IMR-90 (cell line): Measurements from ENCODE around the gene HMOX1. TPM values are rescaled to one million over a fixed set of nuclear protein-coding genes. Genes with fewer than 3 reads are reported as not detected.

Experiments used
- ATAC-seq: fragments of 200-7000 bp; cut with Tn5 transposase; 2 replicates; pipeline ENCODE4 v1.9.1; 2020; ENCODE audit warnings: low read depth, mild to moderate bottlenecking, moderate library complexity
- BruUV-seq: library from RNA; stranded (reverse); fragments of 400-500 nt; replicated peaks from 2 replicates; lab custom pipeline; 2021; lab: Mats Ljungman, UMichigan
- CTCF ChIA-PET: fragments of 300-600 bp; formaldehyde crosslinking; extraction: SDS; loops from one replicate; lab custom pipeline; 2021; ENCODE audit warnings: antibody characterized with exemption; lab: Yijun Ruan, JAX
- POLR2A ChIA-PET: fragments of 300-600 bp; sonication (Branson Sonifier 250); formaldehyde crosslinking; loops from one replicate; lab custom pipeline; 2022; ENCODE audit warnings: antibody characterized with exemption; ENCODE audit not compliant: unreplicated experiment; lab: Charles Lee
- DNase-seq: peaks from one replicate; pipeline ENCODE4 v3.0.0; 2013
- H2AFZ ChIP-seq: replicated peaks from 2 replicates; pipeline ENCODE3; 2013; ENCODE audit warnings: low read length, mild to moderate bottlenecking; ENCODE audit not compliant: poor library complexity
- H2AK5ac ChIP-seq: 2 replicates; pipeline ENCODE4 v1.6.1; 2013; ENCODE audit warnings: low read depth, low read length, inconsistent platforms
- H2AK9ac ChIP-seq: replicated peaks from 2 replicates; pipeline ENCODE3; 2013; ENCODE audit warnings: mild to moderate bottlenecking, low read depth, low read length, moderate library complexity; ENCODE audit not compliant: poor library complexity
- H2BK120ac ChIP-seq: 2 replicates; pipeline ENCODE4 v1.6.1; 2013; ENCODE audit warnings: low read depth, low read length, inconsistent platforms
- H2BK15ac ChIP-seq: 3 replicates; pipeline ENCODE4 v1.6.1; 2013; ENCODE audit warnings: low read depth, low read length, inconsistent platforms
- H2BK20ac ChIP-seq: 2 replicates; pipeline ENCODE4 v1.6.1; 2013; ENCODE audit warnings: low read depth, mild to moderate bottlenecking, inconsistent platforms, low read length, moderate library complexity
- H2BK5ac ChIP-seq: 2 replicates; pipeline ENCODE4 v1.6.1; 2013; ENCODE audit warnings: mild to moderate bottlenecking, low read depth, low read length, inconsistent platforms; ENCODE audit not compliant: poor library complexity, severe bottlenecking
- H3K14ac ChIP-seq: replicated peaks from 2 replicates; pipeline ENCODE4 v1.6.1; 2013; ENCODE audit warnings: low read depth, low read length, inconsistent platforms
- H3K18ac ChIP-seq: 2 replicates; pipeline ENCODE4 v1.6.1; 2013; ENCODE audit warnings: low read depth, low read length, control low read depth
- H3K23ac ChIP-seq: 2 replicates; pipeline ENCODE4 v1.6.1; 2013; ENCODE audit warnings: low read depth, low read length, inconsistent platforms
- H3K27ac ChIP-seq: 2 replicates; pipeline ENCODE4 v1.5.1; 2013; ENCODE audit warnings: mild to moderate bottlenecking, control low read depth, low read length; ENCODE audit not compliant: insufficient read depth
- H3K27me3 ChIP-seq: 2 replicates; pipeline ENCODE4 v1.6.1; 2013; ENCODE audit warnings: low read length; ENCODE audit not compliant: control insufficient read depth, insufficient read depth
- H3K36me3 ChIP-seq: 2 replicates; pipeline ENCODE4 v1.6.1; 2013; ENCODE audit warnings: low read length, mixed read lengths; ENCODE audit not compliant: control insufficient read depth, insufficient read depth
- H3K4ac ChIP-seq: 2 replicates; pipeline ENCODE4 v1.6.1; 2013; ENCODE audit warnings: low read depth, low read length, inconsistent platforms
- H3K4me1 ChIP-seq: 2 replicates; pipeline ENCODE4 v1.6.1; 2013; ENCODE audit warnings: low read length, mixed read lengths; ENCODE audit not compliant: control insufficient read depth, insufficient read depth
- H3K4me2 ChIP-seq: 2 replicates; pipeline ENCODE4 v1.6.1; 2013; ENCODE audit warnings: low read depth, mild to moderate bottlenecking, control low read depth, low read length, moderate library complexity
- H3K4me3 ChIP-seq: 2 replicates; pipeline ENCODE4 v1.5.1; 2013; ENCODE audit warnings: low read depth, mild to moderate bottlenecking, control low read depth, low read length, moderate library complexity; ENCODE audit not compliant: insufficient read depth
- H3K56ac ChIP-seq: 2 replicates; pipeline ENCODE4 v1.6.1; 2013; ENCODE audit warnings: low read length, inconsistent platforms; ENCODE audit not compliant: insufficient read depth; ENCODE audit errors: extremely low read depth
- H3K79me1 ChIP-seq, 2 experiments: 2 replicates each; pipeline ENCODE4 v1.6.1; 2013; ENCODE audit warnings: low read length in 2 of 2, inconsistent platforms in 1 of 2, low read depth in 1 of 2
- H3K9ac ChIP-seq: 2 replicates; pipeline ENCODE4 v1.6.1; 2013; ENCODE audit warnings: low read depth, low read length, control low read depth
- H3K9me1 ChIP-seq: 2 replicates; pipeline ENCODE4 v1.6.1; 2013; ENCODE audit warnings: low read length, inconsistent platforms; ENCODE audit not compliant: insufficient read depth
- H3K9me3 ChIP-seq: 2 replicates; pipeline ENCODE4 v1.6.1; 2013; ENCODE audit warnings: low read length; ENCODE audit not compliant: control insufficient read depth, insufficient read depth
- H4K20me1 ChIP-seq: 2 replicates; pipeline ENCODE4 v1.6.1; 2013; ENCODE audit warnings: low read length, inconsistent platforms; ENCODE audit not compliant: insufficient read depth
- H4K5ac ChIP-seq: 2 replicates; pipeline ENCODE4 v1.6.1; 2013; ENCODE audit warnings: mild to moderate bottlenecking, low read depth, low read length, control low read depth
- H4K8ac ChIP-seq, 2 experiments: 2 replicates each; pipeline ENCODE4 v1.6.1; 2013; ENCODE audit warnings: low read depth in 2 of 2, low read length in 2 of 2, control low read depth in 1 of 2, inconsistent platforms in 1 of 2
- H4K91ac ChIP-seq: 2 replicates; pipeline ENCODE4 v1.6.1; 2013; ENCODE audit warnings: low read depth, low read length, inconsistent platforms; ENCODE audit not compliant: insufficient read depth
- BHLHE40 ChIP-seq: fragments of 150-350 bp; IDR thresholded peaks from 2 replicates; pipeline ENCODE4 v1.6.1; 2016; ENCODE audit warnings: mild to moderate bottlenecking, low read depth, low read length
- FOS ChIP-seq: fragments of 150-350 bp; IDR thresholded peaks from 2 replicates; pipeline ENCODE4 v1.6.1; 2016; ENCODE audit warnings: low read depth, low read length
- MAFK ChIP-seq: IDR thresholded peaks from 2 replicates; pipeline ENCODE4 v1.6.1; 2012; ENCODE audit warnings: low read depth, low read length, improper control_type of control experiment
- MAZ ChIP-seq: IDR thresholded peaks from 2 replicates; pipeline ENCODE4 v1.6.1; 2012; ENCODE audit warnings: low read depth, mild to moderate bottlenecking, low read length, improper control_type of control experiment, moderate library complexity, borderline replicate concordance
- MXI1 ChIP-seq: IDR thresholded peaks from 2 replicates; pipeline ENCODE4 v1.6.1; 2012; ENCODE audit warnings: low read depth, mild to moderate bottlenecking, low read length, moderate library complexity, borderline replicate concordance
- POLR2A ChIP-seq: IDR thresholded peaks from 2 replicates; pipeline ENCODE4 v1.6.1; 2012; ENCODE audit warnings: mild to moderate bottlenecking, low read depth, low read length
- RAD21 ChIP-seq: IDR thresholded peaks from 2 replicates; pipeline ENCODE4 v1.6.1; 2012; ENCODE audit warnings: low read length, improper control_type of control experiment
- RFX5 ChIP-seq: IDR thresholded peaks from 2 replicates; pipeline ENCODE4 v1.8.0; 2012; ENCODE audit warnings: low read depth, mild to moderate bottlenecking, low read length, moderate library complexity
- SMC3 ChIP-seq: fragments of 150-350 bp; IDR thresholded peaks from 2 replicates; pipeline ENCODE4 v1.6.1; 2016; ENCODE audit warnings: low read depth, mild to moderate bottlenecking, antibody characterized with exemption, low read length, moderate library complexity
- WGBS, 2 experiments: methylation state at CpG; one replicate each; pipeline versions ENCODE4 v1.1.5 to v1.1.7; 2013; ENCODE audit warnings: missing lambda C conversion rate in 2 of 2; ENCODE audit not compliant: insufficient read length in 1 of 2; ENCODE audit errors: extremely low coverage in 2 of 2; 5-methylcytosine and 5-hydroxymethylcytosine counted together
- dilution Hi-C: fragments of 300-500 bp; cut with HindIII; formaldehyde crosslinking; loops from one replicate; pipeline ENCODE4 v1.14.3; 2018; ENCODE audit warnings: low sequenced_read_pairs; ENCODE audit not compliant: unreplicated experiment
- in situ Hi-C: fragments of 300-500 bp; cut with MboI; formaldehyde crosslinking; loops from 3 replicates; pipeline ENCODE4 v1.14.3; 2019; ENCODE audit warnings: low sequenced_read_pairs, inconsistent platforms, mixed read lengths
- intact Hi-C: fragments of 100-400 bp; cut with micrococcal nuclease; formaldehyde crosslinking; loops from 2 replicates; pipeline ENCODE4 v1.10.0; 2022
- polyA plus RNA-seq, 3 experiments: library from polyadenylated mRNA; depleted of rRNA; stranded (reverse); fragments of >200 nt; gene quantifications; 2 replicates each; pipeline ENCODE4 v1.2.3, GENCODE V29; 2012; ENCODE audit warnings: low replicate concordance in 1 of 3
- total RNA-seq: library from RNA; depleted of rRNA; stranded (reverse); fragments of >200 nt; gene quantifications from 2 replicates; pipeline ENCODE4 v1.2.3, GENCODE V29; 2012
- TF ChIP-seq, protein P1 (sequence below): conservative IDR thresholded peaks from 2 replicates; pipeline ENCODE4 v1.5.1; 2012; ENCODE audit warnings: mild to moderate bottlenecking, low read depth, low read length, improper control_type of control experiment

Gene HMOX1
- total and polyA plus RNA-seq, 2 of the 4 experiments (the other 2 are of a cell fraction) = 23.1 to 50.5 TPM

DNA sequence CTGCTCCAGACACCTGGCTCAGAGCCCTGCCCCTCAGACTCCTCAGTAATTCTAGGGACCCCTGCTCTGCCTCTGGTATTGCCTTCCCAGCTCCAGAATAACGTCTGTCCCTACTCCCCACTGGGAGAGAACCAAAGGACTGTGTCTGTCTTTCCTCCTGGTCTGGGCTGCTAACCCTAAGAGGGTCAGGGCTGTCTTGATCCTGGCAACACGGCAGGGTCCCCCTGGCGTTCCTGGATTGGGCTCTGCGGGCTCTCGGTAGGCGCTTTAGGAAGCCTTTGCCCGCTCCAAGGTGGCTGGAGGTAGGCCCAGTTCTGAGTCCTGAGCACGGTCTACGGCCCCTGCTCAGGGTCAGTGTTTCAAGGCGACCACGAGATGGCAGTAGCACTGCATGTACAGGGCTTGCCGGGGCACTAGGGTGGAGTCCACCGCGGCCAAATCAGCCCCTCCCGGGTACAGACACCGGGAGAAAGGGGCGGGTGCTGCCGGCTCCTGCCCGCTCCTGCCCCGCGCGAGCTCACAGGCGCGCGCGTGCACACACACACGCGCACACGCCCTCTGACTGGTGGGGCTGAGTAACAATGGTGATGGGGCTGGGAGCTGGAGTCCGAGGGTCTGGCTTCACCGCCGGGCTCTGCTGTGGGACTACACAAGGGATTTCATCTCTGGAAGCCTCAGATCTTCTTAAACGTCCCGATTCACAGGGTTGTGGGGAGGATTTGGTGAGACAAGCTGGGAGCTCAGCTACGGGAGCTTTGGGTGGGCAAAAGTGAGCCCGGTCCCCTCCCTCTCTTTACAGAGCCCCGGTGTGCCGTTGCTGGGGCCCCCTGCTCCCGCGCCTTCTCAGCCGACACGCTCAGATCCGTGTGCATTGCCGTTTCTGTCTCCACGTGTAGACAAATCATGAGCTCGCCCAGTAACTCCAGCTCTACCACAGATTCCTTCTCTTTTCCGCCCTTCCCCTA is 30.1 kb upstream of the HMOX1 start:
- H4K8ac ChIP-seq = peak overlapping the region; percentile 18 to 67; a peak in 2 of 4 replicates
- H3K4ac ChIP-seq = peak overlapping the region; percentile 54
- DNase-seq (peak; percentile 89), ATAC-seq (peak; percentile 94)
- ChIA-PET POLR2A (interaction anchor here (0.6 kb wide), 1 partner anchor 15 kb away, joined by 3 read pairs; no protein-coding TSS in a partner anchor), CTCF (interaction anchor here (0.6 to 1.4 kb wide), 7 partner anchors 26 to 945 kb away, joined by 3 to 7 read pairs (median 5); partner anchors contain the start of gene HMOX1)
- H2BK120ac ChIP-seq = peak overlapping the region; percentile 21; the same call in 1 of the 2 replicates
- peak overlapping the region; percentile 39; the same call in 1 of the 2 replicates for H3K18ac ChIP-seq
- peak overlapping the region; percentile 43 for H3K4me3 ChIP-seq
- no peaks in the 10 kb centered on the region for H4K20me1 ChIP-seq
- 3% methylated on average over 37 of the region's 47 CpGs; no CpG with 5 or more reads in 1 of the 2 experiments for WGBS, 2 experiments
- TF ChIP-seq FOS = no peak
- peak; percentile 62 for TF ChIP-seq BHLHE40
- TF ChIP-seq MXI1 = peak; percentile 73; the same call in 1 of the 2 replicates
- TF ChIP-seq, protein P1, sequence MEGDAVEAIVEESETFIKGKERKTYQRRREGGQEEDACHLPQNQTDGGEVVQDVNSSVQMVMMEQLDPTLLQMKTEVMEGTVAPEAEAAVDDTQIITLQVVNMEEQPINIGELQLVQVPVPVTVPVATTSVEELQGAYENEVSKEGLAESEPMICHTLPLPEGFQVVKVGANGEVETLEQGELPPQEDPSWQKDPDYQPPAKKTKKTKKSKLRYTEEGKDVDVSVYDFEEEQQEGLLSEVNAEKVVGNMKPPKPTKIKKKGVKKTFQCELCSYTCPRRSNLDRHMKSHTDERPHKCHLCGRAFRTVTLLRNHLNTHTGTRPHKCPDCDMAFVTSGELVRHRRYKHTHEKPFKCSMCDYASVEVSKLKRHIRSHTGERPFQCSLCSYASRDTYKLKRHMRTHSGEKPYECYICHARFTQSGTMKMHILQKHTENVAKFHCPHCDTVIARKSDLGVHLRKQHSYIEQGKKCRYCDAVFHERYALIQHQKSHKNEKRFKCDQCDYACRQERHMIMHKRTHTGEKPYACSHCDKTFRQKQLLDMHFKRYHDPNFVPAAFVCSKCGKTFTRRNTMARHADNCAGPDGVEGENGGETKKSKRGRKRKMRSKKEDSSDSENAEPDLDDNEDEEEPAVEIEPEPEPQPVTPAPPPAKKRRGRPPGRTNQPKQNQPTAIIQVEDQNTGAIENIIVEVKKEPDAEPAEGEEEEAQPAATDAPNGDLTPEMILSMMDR = peak; percentile 95
- no peak for TF ChIP-seq RFX5
- TF ChIP-seq MAZ = peak; percentile 93
- TF ChIP-seq POLR2A = peak; percentile 60; the same call in 1 of the 2 replicates
- peak; percentile 95 for TF ChIP-seq RAD21
- peak; percentile 89 for TF ChIP-seq SMC3
- TF ChIP-seq MAFK = no peak
- H3K9me3 ChIP-seq = no peaks in the 10 kb centered on the region
- H2BK5ac ChIP-seq = peak overlapping the region; percentile 4
- no TSS peak for BruUV-seq
- H2AK9ac ChIP-seq = peak overlapping the region; percentile 87
- H3K9me1 ChIP-seq = peaks cover 2% of the 10 kb centered on the region; the same call in 1 of the 2 replicates
- dilution Hi-C loops (no loop called here), intact Hi-C loops (loop anchor here (1.0 to 5.0 kb wide), 6 partner anchors 30 to 776 kb away; partner anchors contain the start of gene HMOX1), in situ Hi-C loops (loop anchor here (5.0 to 10.0 kb wide), 2 partner anchors 236 to 774 kb away; no protein-coding TSS in a partner anchor)
- H3K56ac ChIP-seq = peak overlapping the region; percentile 68
- H3K79me1 ChIP-seq = no peaks in the 10 kb centered on the region
- no peaks in the 10 kb centered on the region for H3K27me3 ChIP-seq
- peak overlapping the region; percentile 88 for H2AFZ ChIP-seq
- H3K14ac ChIP-seq = peak overlapping the region; percentile 80
- H4K5ac ChIP-seq = peak overlapping the region; percentile 13
- peak overlapping the region; percentile 32; the same call in 1 of the 2 replicates for H3K23ac ChIP-seq
- peak overlapping the region; percentile 3; the same call in 1 of the 3 replicates for H2BK15ac ChIP-seq
- H4K91ac ChIP-seq = peak overlapping the region; percentile 62
- H3K36me3 ChIP-seq = peaks cover 8% of the 10 kb centered on the region; the same call in 1 of the 2 replicates
- peak overlapping the region; percentile 66 for H3K9ac ChIP-seq
- H3K4me2 ChIP-seq = peak overlapping the region; percentile 75
- H2AK5ac ChIP-seq = peak overlapping the region; percentile 5
- peak overlapping the region; percentile 38 for H3K27ac ChIP-seq
- H2BK20ac ChIP-seq = peak overlapping the region; percentile 23; the same call in 1 of the 2 replicates
- H3K4me1 ChIP-seq = peaks cover 12% of the 10 kb centered on the region
